HL-60 (cell line): ENCODE results near the gene VAMP4.

ENCODE experiments used
- CTCF ChIP-seq: IDR thresholded peaks from one replicate; pipeline ENCODE4 v1.5.1; 2011; ENCODE audit warnings: low read length, control low read depth, inconsistent platforms; ENCODE audit not compliant: insufficient read depth
- GABPA ChIP-seq: IDR thresholded peaks from 2 replicates; pipeline ENCODE4 v1.6.1; 2012; ENCODE audit warnings: low read depth
- POLR2AphosphoS5 ChIP-seq: IDR thresholded peaks from 2 replicates; pipeline ENCODE4 v1.6.1; 2012; ENCODE audit warnings: low read depth
- REST ChIP-seq: IDR thresholded peaks from 2 replicates; pipeline ENCODE4 v1.6.1; 2012; ENCODE audit warnings: low read depth; ENCODE audit not compliant: insufficient replicate concordance

DNA sequence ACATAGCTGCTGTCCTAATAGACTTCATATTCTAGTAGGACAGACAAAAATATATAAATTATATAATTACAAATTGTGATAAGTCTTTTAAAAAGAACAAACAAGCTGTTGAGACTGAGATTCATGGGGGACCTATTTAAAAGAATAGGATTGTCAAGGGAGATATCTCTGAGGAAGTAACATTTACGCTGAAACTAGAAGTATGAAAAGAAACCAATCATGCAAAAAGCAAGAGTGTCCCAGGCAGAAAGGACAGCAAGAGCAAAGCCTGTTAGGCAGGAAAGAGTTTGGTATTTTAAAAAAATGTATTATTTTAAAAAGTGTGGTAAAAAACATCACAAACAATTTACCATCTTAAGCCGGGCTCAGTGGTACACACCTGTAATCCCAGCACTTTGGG lies 30.4 kb upstream of the VAMP4 start:
- TF ChIP-seq CTCF (no peak), REST (no peak), POLR2AphosphoS5 (no peak), GABPA (no peak)
